A172 (cell line): Measurements from ENCODE around the gene ZNRF4. TPM values are rescaled to one million over a fixed set of nuclear protein-coding genes. Genes with fewer than 3 reads are reported as not detected.

Experiments
- DNase-seq: peaks from one replicate; pipeline ENCODE4 v3.0.0-alpha.2; 2015; ENCODE audit warnings: low spot score
- total RNA-seq: library from RNA; depleted of rRNA; stranded (reverse); fragments of >200 nt; shearing (Covaris generic); gene quantifications from 2 replicates; pipeline ENCODE4 v1.2.3, GENCODE V29; 2014; rRNA removed

Gene ZNRF4
- total RNA-seq, 1 experiment from 2014 or later: not detected

DNA sequence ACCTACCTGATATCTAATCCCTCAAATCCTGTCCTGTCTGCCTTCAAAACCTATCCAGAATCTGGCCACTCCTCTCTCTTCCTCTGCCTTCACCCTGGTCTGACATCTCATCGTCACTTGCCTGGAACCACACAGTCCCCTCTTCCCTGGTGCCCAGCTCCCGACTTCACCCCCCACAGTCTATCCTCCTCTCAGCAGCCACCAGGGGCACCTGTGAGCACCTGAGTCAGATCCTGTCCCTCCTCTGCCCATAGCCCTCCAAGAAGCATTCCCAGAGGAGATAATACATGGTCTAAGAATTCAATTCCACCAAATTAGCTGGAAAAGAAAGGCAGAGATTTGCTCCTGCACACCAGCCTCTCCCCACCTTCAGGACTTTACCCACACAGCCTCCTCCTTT, 48.9 kb downstream of the ZNRF4 start:
- DNase-seq: no peak

Other genes starting within 250 kb of the ZNRF4 start
- 66.3 and 75.1 TPM in 2 replicates for gene PTPRS, start 114.6 kb upstream of the ZNRF4 start, total RNA-seq
- 0.50 and 1.8 TPM in 2 replicates for gene TINCR, start 112.5 kb downstream of the ZNRF4 start, total RNA-seq
- 18.5 and 22.4 TPM in 2 replicates for gene SAFB2, start 167.4 kb downstream of the ZNRF4 start, total RNA-seq
- gene SAFB, start 167.7 kb downstream of the ZNRF4 start, total RNA-seq: 25.7 and 31.5 TPM in 2 replicates
- 49.6 and 81.0 TPM in 2 replicates for gene MICOS13, start 225.1 kb downstream of the ZNRF4 start, total RNA-seq
- gene HSD11B1L, start 225.6 kb downstream of the ZNRF4 start, total RNA-seq: 24.1 and 58.4 TPM in 2 replicates
- gene RPL36, start 234.9 kb downstream of the ZNRF4 start, total RNA-seq: 782 and 864 TPM in 2 replicates